ENCODE data around the gene RNF114. TPM values are rescaled to one million over a fixed set of nuclear protein-coding genes. Genes with fewer than 3 reads are reported as not detected.

Gene RNF114
- total and polyA plus RNA-seq, 4 donors: 30.9 to 87.9 (median 40.9) TPM

DNA sequence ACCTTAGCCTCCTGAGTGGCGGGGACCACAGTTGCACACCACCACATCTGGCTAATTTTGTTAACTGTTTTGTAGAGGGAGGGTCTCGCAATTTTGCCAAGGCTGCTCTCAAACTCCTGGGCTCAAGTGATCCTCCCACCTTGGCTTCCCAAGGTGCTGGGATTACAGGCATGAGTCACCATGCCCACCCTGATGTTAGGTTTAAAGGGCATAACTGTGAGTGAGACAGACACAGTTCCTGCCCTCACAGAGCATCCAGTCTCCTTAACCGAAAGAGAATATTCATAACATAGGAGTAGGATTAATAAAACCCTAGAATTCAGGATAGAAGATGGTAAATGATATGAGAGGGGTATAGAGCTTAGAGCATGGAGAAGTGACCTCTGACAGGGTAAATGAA lies 17.8 kb upstream of the RNF114 start:
- Histone ChIP-seq H3K4me3 (ENCODE audit: low read depth in 1 of 3, low read length in 3 of 3) (no peak overlapping the region), H3K27ac (ENCODE audit: low read depth in 1 of 2, low read length in 2 of 2) (no peak overlapping the region), H3K9ac (ENCODE audit: low read depth in 1 of 2, low read length in 2 of 2) (no peak overlapping the region), H3K9me3 (ENCODE audit: control insufficient read depth in 4 of 4, low read length in 3 of 4) (no peaks in the 10 kb centered on the region), H3K4me1 (ENCODE audit: control insufficient read depth in 4 of 4, insufficient read depth in 4 of 4, low read length in 3 of 4) (peaks cover 7 to 30% (median 22%) of the 10 kb centered on the region in 4 donors), H3K27me3 (ENCODE audit: control insufficient read depth in 4 of 4, insufficient read depth in 4 of 4, low read length in 3 of 4) (no peaks in the 10 kb centered on the region), H3K36me3 (ENCODE audit: control insufficient read depth in 4 of 4, insufficient read depth in 3 of 4, low read depth in 1 of 4, low read length in 3 of 4) (no peaks in the 10 kb centered on the region)
- TF ChIP-seq TAF1 (conservative IDR thresholded peaks at IDR 0.05) (no peak), HNF4A (conservative IDR thresholded peaks at IDR 0.05) (no peak), EGR1 (IDR thresholded peaks at IDR 0.05; ENCODE audit: low read depth in 2 of 2) (no peak)
- no peak for DNase-seq (ENCODE audit: low spot score)
- 96% methylated on average over 3 of the region's 3 CpGs for WGBS

DNA sequence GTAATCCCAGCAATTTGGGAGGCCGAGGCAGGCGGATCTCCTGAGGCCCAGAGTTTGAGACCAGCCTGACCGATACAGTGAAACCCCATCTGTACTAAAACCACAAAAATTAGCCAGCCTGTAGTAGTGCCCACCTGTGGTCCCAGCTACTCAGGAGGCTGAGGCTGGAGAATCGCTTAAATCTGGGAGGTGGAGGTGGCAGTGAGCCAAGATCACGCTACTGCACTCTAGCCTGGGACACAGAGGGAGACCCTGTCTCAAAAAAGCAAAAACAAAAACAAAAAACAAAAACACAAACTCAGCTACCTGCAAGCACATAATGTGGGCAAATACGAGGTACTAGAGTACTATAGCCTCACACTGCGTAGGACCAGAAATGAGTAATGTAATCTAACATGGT lies 17.2 kb upstream of the RNF114 start:
- peaks cover 3 to 27% (median 20%) of the 10 kb centered on the region in 4 donors for H3K4me1 ChIP-seq (ENCODE audit: control insufficient read depth in 4 of 4, insufficient read depth in 4 of 4, low read length in 3 of 4)
- H3K9ac ChIP-seq (ENCODE audit: low read depth in 1 of 2, low read length in 2 of 2): no peak overlapping the region
- no peaks in the 10 kb centered on the region for H3K36me3 ChIP-seq (ENCODE audit: control insufficient read depth in 4 of 4, insufficient read depth in 3 of 4, low read depth in 1 of 4, low read length in 3 of 4)
- TF ChIP-seq SP1 (IDR thresholded peaks at IDR 0.05) (no peak), EGR1 (IDR thresholded peaks at IDR 0.05; ENCODE audit: low read depth in 2 of 2) (no peak), JUND (IDR thresholded peaks at IDR 0.05) (no peak), FOXA1 (IDR thresholded peaks at IDR 0.05) (no peak), RAD21 (IDR thresholded peaks at IDR 0.05) (no peak), GABPA (IDR thresholded peaks at IDR 0.05 in 1 of 2, conservative IDR thresholded peaks at IDR 0.05 in 1 of 2) (no peak), FOXA2 (IDR thresholded peaks at IDR 0.05) (no peak), HNF4G (IDR thresholded peaks at IDR 0.05) (no peak), NR2F2 (IDR thresholded peaks at IDR 0.05) (no peak)
- TF ChIP-seq, protein P1, sequence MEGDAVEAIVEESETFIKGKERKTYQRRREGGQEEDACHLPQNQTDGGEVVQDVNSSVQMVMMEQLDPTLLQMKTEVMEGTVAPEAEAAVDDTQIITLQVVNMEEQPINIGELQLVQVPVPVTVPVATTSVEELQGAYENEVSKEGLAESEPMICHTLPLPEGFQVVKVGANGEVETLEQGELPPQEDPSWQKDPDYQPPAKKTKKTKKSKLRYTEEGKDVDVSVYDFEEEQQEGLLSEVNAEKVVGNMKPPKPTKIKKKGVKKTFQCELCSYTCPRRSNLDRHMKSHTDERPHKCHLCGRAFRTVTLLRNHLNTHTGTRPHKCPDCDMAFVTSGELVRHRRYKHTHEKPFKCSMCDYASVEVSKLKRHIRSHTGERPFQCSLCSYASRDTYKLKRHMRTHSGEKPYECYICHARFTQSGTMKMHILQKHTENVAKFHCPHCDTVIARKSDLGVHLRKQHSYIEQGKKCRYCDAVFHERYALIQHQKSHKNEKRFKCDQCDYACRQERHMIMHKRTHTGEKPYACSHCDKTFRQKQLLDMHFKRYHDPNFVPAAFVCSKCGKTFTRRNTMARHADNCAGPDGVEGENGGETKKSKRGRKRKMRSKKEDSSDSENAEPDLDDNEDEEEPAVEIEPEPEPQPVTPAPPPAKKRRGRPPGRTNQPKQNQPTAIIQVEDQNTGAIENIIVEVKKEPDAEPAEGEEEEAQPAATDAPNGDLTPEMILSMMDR (IDR thresholded peaks at IDR 0.05; ENCODE audit: low read depth, low read length, missing input control): no peak
- TF ChIP-seq, protein P2, sequence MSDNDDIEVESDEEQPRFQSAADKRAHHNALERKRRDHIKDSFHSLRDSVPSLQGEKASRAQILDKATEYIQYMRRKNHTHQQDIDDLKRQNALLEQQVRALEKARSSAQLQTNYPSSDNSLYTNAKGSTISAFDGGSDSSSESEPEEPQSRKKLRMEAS (IDR thresholded peaks at IDR 0.05): no peak
- TF ChIP-seq, protein P3, sequence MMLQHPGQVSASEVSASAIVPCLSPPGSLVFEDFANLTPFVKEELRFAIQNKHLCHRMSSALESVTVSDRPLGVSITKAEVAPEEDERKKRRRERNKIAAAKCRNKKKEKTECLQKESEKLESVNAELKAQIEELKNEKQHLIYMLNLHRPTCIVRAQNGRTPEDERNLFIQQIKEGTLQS (IDR thresholded peaks at IDR 0.05): no peak
- H3K27me3 ChIP-seq (ENCODE audit: control insufficient read depth in 4 of 4, insufficient read depth in 4 of 4, low read length in 3 of 4): no peaks in the 10 kb centered on the region
- DNase-seq (ENCODE audit: low spot score): no peak
- 74% methylated on average over 7 of the region's 7 CpGs for WGBS
- H3K9me3 ChIP-seq (ENCODE audit: control insufficient read depth in 4 of 4, low read length in 3 of 4): no peaks in the 10 kb centered on the region
- H3K4me3 ChIP-seq (ENCODE audit: low read depth in 1 of 3, low read length in 3 of 3): no peak overlapping the region
- H3K27ac ChIP-seq (ENCODE audit: low read depth in 1 of 2, low read length in 2 of 2): no peak overlapping the region

DNA sequence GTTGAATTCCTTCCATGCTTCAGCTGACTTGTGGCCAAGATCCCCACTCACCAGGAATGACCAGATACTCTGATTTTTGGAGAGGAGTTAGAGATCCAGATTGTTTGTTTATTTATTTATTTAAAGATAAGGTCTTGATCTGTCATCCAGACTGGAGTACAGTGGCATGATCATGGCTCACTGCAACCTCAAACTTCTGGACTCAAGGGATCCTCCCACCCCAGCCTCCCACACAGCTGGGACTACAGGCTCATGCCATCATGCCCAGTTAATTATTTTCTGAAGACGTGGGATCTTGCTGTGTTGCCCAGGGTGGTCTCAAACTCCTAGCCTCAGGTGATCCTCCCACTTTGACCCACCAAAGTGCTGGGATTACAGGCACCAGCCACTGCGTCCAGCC lies 16.7 kb upstream of the RNF114 start:
- Histone ChIP-seq H3K27me3 (ENCODE audit: control insufficient read depth in 4 of 4, insufficient read depth in 4 of 4, low read length in 3 of 4) (no peaks in the 10 kb centered on the region), H3K27ac (ENCODE audit: low read depth in 1 of 2, low read length in 2 of 2) (no peak overlapping the region), H3K36me3 (ENCODE audit: control insufficient read depth in 4 of 4, insufficient read depth in 3 of 4, low read depth in 1 of 4, low read length in 3 of 4) (no peaks in the 10 kb centered on the region), H3K9ac (ENCODE audit: low read depth in 1 of 2, low read length in 2 of 2) (no peak overlapping the region), H3K9me3 (ENCODE audit: control insufficient read depth in 4 of 4, low read length in 3 of 4) (no peaks in the 10 kb centered on the region), H3K4me3 (ENCODE audit: low read depth in 1 of 3, low read length in 3 of 3) (no peak overlapping the region), H3K4me1 (ENCODE audit: control insufficient read depth in 4 of 4, insufficient read depth in 4 of 4, low read length in 3 of 4) (peaks cover 3 to 23% (median 15%) of the 10 kb centered on the region in 4 donors)
- TF ChIP-seq, protein P1 (IDR thresholded peaks at IDR 0.05; ENCODE audit: low read depth, low read length, missing input control): no peak
- TF ChIP-seq EGR1 (IDR thresholded peaks at IDR 0.05; ENCODE audit: low read depth in 2 of 2) (no peak), HNF4G (IDR thresholded peaks at IDR 0.05) (no peak), SP1 (IDR thresholded peaks at IDR 0.05) (no peak), FOXA2 (IDR thresholded peaks at IDR 0.05) (no peak), RAD21 (IDR thresholded peaks at IDR 0.05) (no peak), YY1 (IDR thresholded peaks at IDR 0.05) (no peak)
- 90% methylated on average over 2 of the region's 2 CpGs for WGBS
- DNase-seq (ENCODE audit: low spot score): no peak
